HepG2 (cell line): ENCODE data around the gene MGMT.

Experiments
- ATF1 ChIP-seq: IDR thresholded peaks from 2 replicates; pipeline ENCODE4 v1.6.1; 2016; ENCODE audit warnings: mild to moderate bottlenecking, control low read depth
- CEBPB ChIP-seq: IDR thresholded peaks from 2 replicates; pipeline ENCODE4 v1.6.1; 2011; ENCODE audit warnings: low read depth, low read length, improper control_type of control experiment, borderline replicate concordance
- JUN ChIP-seq: sonication (generic); formaldehyde crosslinking; IDR thresholded peaks from 2 replicates; pipeline ENCODE4 v1.4.0; 2020; ENCODE audit warnings: mild to moderate bottlenecking, missing genetic modification reagents
- KDM4B ChIP-seq: sonication (generic); formaldehyde crosslinking; IDR thresholded peaks from 2 replicates; pipeline ENCODE4 v1.4.0; 2020; ENCODE audit warnings: missing genetic modification reagents
- PHF8 ChIP-seq: sonication (generic); formaldehyde crosslinking; IDR thresholded peaks from 2 replicates; pipeline ENCODE4 v1.5.0; 2020; ENCODE audit warnings: missing genetic modification reagents
- ZNF362 ChIP-seq: sonication (generic); formaldehyde crosslinking; IDR thresholded peaks from 2 replicates; pipeline ENCODE4 v1.4.0; 2020; ENCODE audit warnings: missing genetic modification reagents, mild to moderate bottlenecking, borderline replicate concordance
- ZNF382 ChIP-seq: sonication (generic); formaldehyde crosslinking; IDR thresholded peaks from 2 replicates; pipeline ENCODE4 v1.5.0; 2020; ENCODE audit warnings: missing genetic modification reagents, mild to moderate bottlenecking, borderline replicate concordance
- ZNF503 ChIP-seq: sonication (generic); formaldehyde crosslinking; IDR thresholded peaks from 2 replicates; pipeline ENCODE4 v1.4.0; 2020; ENCODE audit warnings: missing genetic modification reagents

DNA sequence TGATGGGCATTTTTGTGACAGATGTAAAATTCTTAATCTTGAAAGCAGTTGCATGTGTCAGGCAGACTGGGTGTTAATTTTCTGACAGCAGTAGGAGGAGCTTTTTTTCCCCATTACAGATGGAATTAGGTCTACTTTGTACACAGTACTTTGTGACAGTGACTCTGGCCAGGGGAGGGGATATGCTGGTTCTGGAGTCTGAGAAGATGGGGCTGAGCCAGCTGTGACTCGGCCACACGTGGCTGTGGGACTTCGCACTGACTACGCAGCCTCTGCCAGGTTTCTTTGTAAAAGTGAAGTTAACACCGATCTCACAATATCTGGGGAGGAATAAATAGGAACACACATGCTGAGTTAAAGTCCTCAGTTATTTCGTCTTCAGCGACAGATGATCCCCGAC, 95.4 kb downstream of the MGMT start:
- TF ChIP-seq ATF1 (CRISPR knock-in tag) (no peak), KDM4B (no peak), PHF8 (no peak), ZNF503 (CRISPR knock-in tag) (no peak), ZNF382 (CRISPR knock-in tag) (no peak), ZNF362 (CRISPR knock-in tag) (no peak), JUN (CRISPR knock-in tag) (no peak), CEBPB (no peak)
